Thyroid gland (tissue), 4 donors: ENCODE measurements around the gene FGGY. TPM values are rescaled to one million over a fixed set of nuclear protein-coding genes. Genes with fewer than 3 reads are reported as not detected.
A peak's percentile ranks its signal among the peaks of the same experiment; 100 is the strongest.

ENCODE experiments used
- DNase-seq, 2 donors: peaks; one replicate each; pipeline ENCODE4 v3.0.0-alpha.2; 2019
- H3K27ac ChIP-seq, 3 donors: fragments of 200-600 bp; sonication (generic); 1 replicate in 2 of 3; 2 replicates in 1 of 3; pipeline ENCODE4 v1.5.1; 2016 to 2019; ENCODE audit warnings: mild to moderate bottlenecking in 1 of 3, moderate library complexity in 1 of 3
- H3K27me3 ChIP-seq: fragments of 200-600 bp; sonication (generic); one replicate; pipeline ENCODE4 v1.5.1; 2019
- H3K36me3 ChIP-seq, 2 donors: fragments of 200-600 bp; sonication (generic); one replicate each; pipeline ENCODE4 v1.5.1; 2016 to 2019
- H3K4me1 ChIP-seq, 2 donors: fragments of 200-600 bp; sonication (generic); one replicate each; pipeline ENCODE4 v1.5.1; 2017 to 2019
- H3K4me3 ChIP-seq, 3 donors: fragments of 200-600 bp; sonication (generic); replicated peaks in 1 of 3; 1 replicate in 2 of 3; 2 replicates in 1 of 3; pipeline ENCODE4 v1.5.1; 2016; ENCODE audit warnings: mild to moderate bottlenecking in 1 of 3
- H3K9me3 ChIP-seq: fragments of 200-600 bp; sonication (generic); one replicate; pipeline ENCODE4 v1.5.1; 2017
- CTCF ChIP-seq, 6 experiments: fragments of 200-600 bp in 3 of 6; fragments of 450-650 bp in 3 of 6; sonication (generic) in 3 of 6; IDR thresholded peaks; one replicate each; pipeline ENCODE4 v1.5.1; 2016 to 2019; ENCODE audit warnings: antibody characterized with exemption in 6 of 6, mild to moderate bottlenecking in 2 of 6, inconsistent platforms in 1 of 6, moderate library complexity in 1 of 6
- POLR2A ChIP-seq, 2 donors: fragments of 450-650 bp; IDR thresholded peaks; one replicate each; pipeline ENCODE4 v1.6.1; 2017; ENCODE audit warnings: antibody characterized with exemption in 2 of 2, mild to moderate bottlenecking in 2 of 2, moderate library complexity in 1 of 2
- WGBS, 2 donors: methylation state at CpG; one replicate each; pipeline ENCODE4 v1.1.5; 2017; 5-methylcytosine and 5-hydroxymethylcytosine counted together
- intact Hi-C: fragments of 100-400 bp; cut with DNase I; formaldehyde crosslinking; loops from one replicate; pipeline ENCODE4 v1.15.1; 2023
- total RNA-seq, 4 donors: library from RNA; depleted of rRNA; stranded (reverse); fragments of >200 nt; gene quantifications; one replicate each; pipeline ENCODE4 v1.2.3, GENCODE V29; 2016

FGGY gene
- total RNA-seq, 4 donors from 2014 or later: 24.6 to 46.1 (median 36.4) TPM

- Histone ChIP-seq H3K4me3 (no peak overlapping the region), H3K4me1 (peaks cover 23 to 37% of the 10 kb centered on the region in 2 donors), H3K27me3 (no peaks in the 10 kb centered on the region), H3K36me3 (no peaks in the 10 kb centered on the region), H3K9me3 (no peaks in the 10 kb centered on the region), H3K27ac (no peak overlapping the region)
- no peak for DNase-seq
- 95 to 96% methylated on average over 1 of the region's 1 CpG for WGBS, 2 donors
- TF ChIP-seq CTCF (IDR thresholded peaks at IDR 0.05): no peak
- no peak for TF ChIP-seq POLR2A (IDR thresholded peaks at IDR 0.05)
- intact Hi-C loops: no loop called here
These were observed 213.4 kb downstream of the FGGY start for GRCh38 chr1:59510249-59510648.

GRCh38 chr1:59511476-59512465 is 214.9 kb downstream of the FGGY start:
- peak overlapping the region in 2 of 3 donors; percentile 17 to 24 for H3K27ac ChIP-seq

GRCh38 chr1:59512702-59513101 is 215.8 kb downstream of the FGGY start:
- Histone ChIP-seq H3K4me1 (peaks cover 28 to 33% of the 10 kb centered on the region in 2 donors), H3K4me3 (no peak overlapping the region), H3K9me3 (no peaks in the 10 kb centered on the region), H3K36me3 (no peaks in the 10 kb centered on the region), H3K27ac (no peak overlapping the region), H3K27me3 (no peaks in the 10 kb centered on the region)
- TF ChIP-seq POLR2A (IDR thresholded peaks at IDR 0.05) (no peak), CTCF (IDR thresholded peaks at IDR 0.05) (no peak)
- DNase-seq: no peak
- 69 to 74% methylated on average over 1 of the region's 1 CpG for WGBS, 2 donors
- intact Hi-C loops: no loop called here

More at GRCh38 chr1:59511476-59512465, 214.9 kb downstream of the FGGY start:
- Histone ChIP-seq H3K27me3 (no peaks in the 10 kb centered on the region), H3K4me3 (no peak overlapping the region), H3K4me1 (peaks cover 26 to 37% of the 10 kb centered on the region in 2 donors), H3K36me3 (no peaks in the 10 kb centered on the region), H3K9me3 (no peaks in the 10 kb centered on the region)
- no peak for TF ChIP-seq CTCF (IDR thresholded peaks at IDR 0.05)
- TF ChIP-seq POLR2A (IDR thresholded peaks at IDR 0.05): no peak
- DNase-seq: no peak
- intact Hi-C loops: no loop called here
- 91 to 92% methylated on average over 7 of the region's 7 CpGs for WGBS, 2 donors

- no peaks in the 10 kb centered on the region for H3K27me3 ChIP-seq
- no peak overlapping the region for H3K4me3 ChIP-seq
- peak overlapping the region in 1 of 3 donors; percentile 57 for H3K27ac ChIP-seq
- no peaks in the 10 kb centered on the region for H3K36me3 ChIP-seq
- no peaks in the 10 kb centered on the region for H3K9me3 ChIP-seq
- H3K4me1 ChIP-seq: peaks cover 28 to 33% of the 10 kb centered on the region in 2 donors
- intact Hi-C loops: no loop called here
- no peak for DNase-seq
- TF ChIP-seq CTCF (IDR thresholded peaks at IDR 0.05) (no peak), POLR2A (IDR thresholded peaks at IDR 0.05) (no peak)
- 94 to 96% methylated on average over 11 of the region's 11 CpGs for WGBS, 2 donors
These were observed 217.4 kb downstream of the FGGY start for GRCh38 chr1:59514061-59514909.
